HG03521 (cell line): ENCODE data around the gene CPNE4.

ENCODE experiments used
- ATAC-seq: cut with Tn5 transposase; IDR thresholded peaks from one replicate; pipeline ENCODE4 v1.9.1; 2021; ENCODE audit warnings: mild to moderate bottlenecking, moderate library complexity; ENCODE audit not compliant: unreplicated experiment

The CPNE4 gene

GRCh38 chr3:131744765-131745164, 290.0 kb downstream of the CPNE4 start:
- ATAC-seq: no peak

GRCh38 chr3:131743126-131743525, 291.7 kb downstream of the CPNE4 start:
- ATAC-seq: no peak

GRCh38 chr3:131739211-131739610, 295.6 kb downstream of the CPNE4 start:
- no peak for ATAC-seq

GRCh38 chr3:131738095-131738494, 296.7 kb downstream of the CPNE4 start:
- ATAC-seq: no peak

GRCh38 chr3:131735544-131735943, 299.3 kb downstream of the CPNE4 start:
- ATAC-seq: no peak

GRCh38 chr3:131735116-131735515, 299.7 kb downstream of the CPNE4 start:
- ATAC-seq: no peak

GRCh38 chr3:131733086-131733841, 301.6 kb downstream of the CPNE4 start:
- ATAC-seq: no peak

- ATAC-seq: no peak
Measured at GRCh38 chr3:131731709-131732108, 303.1 kb downstream of the CPNE4 start.

GRCh38 chr3:131730581-131730980, 304.2 kb downstream of the CPNE4 start:
- no peak for ATAC-seq

GRCh38 chr3:131729643-131730017, 305.2 kb downstream of the CPNE4 start:
- no peak for ATAC-seq

GRCh38 chr3:131728898-131729642, 305.7 kb downstream of the CPNE4 start:
- ATAC-seq: no peak

GRCh38 chr3:131725414-131725813, 309.4 kb downstream of the CPNE4 start:
- no peak for ATAC-seq

GRCh38 chr3:131723343-131723742, 311.5 kb downstream of the CPNE4 start:
- ATAC-seq: no peak

GRCh38 chr3:131717493-131717892, 317.3 kb downstream of the CPNE4 start:
- no peak for ATAC-seq

GRCh38 chr3:131716943-131717342, 317.9 kb downstream of the CPNE4 start:
- ATAC-seq: no peak

- no peak for ATAC-seq
Measured at GRCh38 chr3:131716007-131716406, 318.8 kb downstream of the CPNE4 start.

- ATAC-seq: peak; percentile 89
Measured at GRCh38 chr3:131714585-131715220, 320.1 kb downstream of the CPNE4 start.

GRCh38 chr3:131713416-131714123, 321.2 kb downstream of the CPNE4 start:
- no peak for ATAC-seq

- ATAC-seq: no peak
Measured at GRCh38 chr3:131712662-131713061, 322.2 kb downstream of the CPNE4 start.

GRCh38 chr3:131711114-131711768, 323.6 kb downstream of the CPNE4 start:
- no peak for ATAC-seq

GRCh38 chr3:131708241-131708640, 326.6 kb downstream of the CPNE4 start:
- ATAC-seq: no peak
